Measurements from ENCODE around the gene TSSC4. TPM values are rescaled to one million over a fixed set of nuclear protein-coding genes. Genes with fewer than 3 reads are reported as not detected.

The TSSC4 gene
- total RNA-seq, 1 experiment from 2014 or later = 47.1 TPM

DNA sequence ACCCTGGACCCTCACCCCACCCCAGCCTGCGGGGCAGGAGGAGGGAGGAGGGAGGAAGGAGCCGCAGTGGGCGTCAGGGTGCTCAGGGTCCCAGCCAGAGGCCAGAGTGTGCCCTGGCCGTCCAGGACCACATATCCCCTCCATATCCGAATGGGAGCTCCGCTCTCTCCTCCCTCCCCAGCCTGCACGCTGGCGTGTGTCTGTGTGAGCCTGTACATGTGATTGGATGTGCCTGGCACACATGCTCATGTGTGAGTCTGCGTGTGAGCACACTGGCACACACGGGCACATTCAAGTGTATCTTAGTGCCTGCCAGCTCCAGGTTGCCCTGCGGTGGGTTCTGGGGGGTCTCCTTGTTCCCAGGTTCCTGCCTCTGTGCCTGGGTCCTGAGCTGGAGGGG lies 8.1 kb downstream of the TSSC4 start:
- H3K27ac ChIP-seq (ENCODE audit: low read depth, low read length) = no peak overlapping the region
- H3K27me3 ChIP-seq (ENCODE audit: insufficient read depth, low read length) = no peaks in the 10 kb centered on the region
- intact Hi-C loops (cut with micrococcal nuclease) = no loop called here
- ChIA-PET RAD21 (ENCODE audit: low non-redundant PET in 1 of 2, low total read pairs in 2 of 2, uncharacterized antibody in 2 of 2, unreplicated experiment in 2 of 2) (no interaction called here), CTCF (interaction anchor here (1.2 kb wide), 1 partner anchor 11 kb away, joined by 5 read pairs; no protein-coding TSS in a partner anchor), POLR2A (no interaction called here)
- H3K36me3 ChIP-seq (ENCODE audit: control insufficient read depth in 1 of 2, insufficient read depth in 2 of 2, low read length in 2 of 2) = no peaks in the 10 kb centered on the region
- no peak overlapping the region for H2AFZ ChIP-seq (ENCODE audit: low read depth, low read length, poor library complexity, severe bottlenecking)
- H3K4me2 ChIP-seq (ENCODE audit: low read length) = no peak overlapping the region
- no peak for TF ChIP-seq POLR2AphosphoS5 (IDR thresholded peaks at IDR 0.05; ENCODE audit: low read depth, low read length)
- TF ChIP-seq EZH2phosphoT487 (IDR thresholded peaks at IDR 0.05; ENCODE audit: borderline replicate concordance) = no peak
- TF ChIP-seq, protein P1, sequence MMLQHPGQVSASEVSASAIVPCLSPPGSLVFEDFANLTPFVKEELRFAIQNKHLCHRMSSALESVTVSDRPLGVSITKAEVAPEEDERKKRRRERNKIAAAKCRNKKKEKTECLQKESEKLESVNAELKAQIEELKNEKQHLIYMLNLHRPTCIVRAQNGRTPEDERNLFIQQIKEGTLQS (IDR thresholded peaks at IDR 0.05) = no peak
- no peaks in the 10 kb centered on the region for H3K9me2 ChIP-seq (ENCODE audit: insufficient read depth)
- no peaks in the 10 kb centered on the region for H3K9me3 ChIP-seq (ENCODE audit: control insufficient read depth in 1 of 2, insufficient read depth in 1 of 2, low read depth in 1 of 2, low read length in 2 of 2)
- no peaks in the 10 kb centered on the region for H3K4me1 ChIP-seq (ENCODE audit: control insufficient read depth in 1 of 2, insufficient read depth in 2 of 2, low read length in 2 of 2)
- no TSS peak for BruUV-seq (replicated peaks)
- H3K4me3 ChIP-seq (replicated peaks in 1 of 2; ENCODE audit: low read depth in 1 of 2, low read length in 2 of 2) = no peak overlapping the region
- no peak overlapping the region for H3K9ac ChIP-seq (ENCODE audit: low read length)
- H4K20me1 ChIP-seq (ENCODE audit: insufficient read depth) = no peaks in the 10 kb centered on the region
- DNase-seq (ENCODE audit: low read depth, low spot score) = no peak
- H3K79me2 ChIP-seq (ENCODE audit: insufficient read depth, low read length) = no peaks in the 10 kb centered on the region
- no peak for ATAC-seq

GRCh38 chr11:2409126-2409525 lies 8.6 kb downstream of the TSSC4 start:
- ChIA-PET CTCF (no interaction called here), POLR2A (no interaction called here), RAD21 (ENCODE audit: low non-redundant PET in 1 of 2, low total read pairs in 2 of 2, uncharacterized antibody in 2 of 2, unreplicated experiment in 2 of 2) (no interaction called here)
- H3K4me3 ChIP-seq (replicated peaks in 1 of 2; ENCODE audit: low read depth in 1 of 2, low read length in 2 of 2) = no peak overlapping the region
- intact Hi-C loops (cut with micrococcal nuclease) = no loop called here
- no peaks in the 10 kb centered on the region for H3K9me3 ChIP-seq (ENCODE audit: control insufficient read depth in 1 of 2, insufficient read depth in 1 of 2, low read depth in 1 of 2, low read length in 2 of 2)
- H2AFZ ChIP-seq (ENCODE audit: low read depth, low read length, poor library complexity, severe bottlenecking) = no peak overlapping the region
- H3K9me2 ChIP-seq (ENCODE audit: insufficient read depth) = no peaks in the 10 kb centered on the region
- no peaks in the 10 kb centered on the region for H3K36me3 ChIP-seq (ENCODE audit: control insufficient read depth in 1 of 2, insufficient read depth in 2 of 2, low read length in 2 of 2)
- H3K4me1 ChIP-seq (ENCODE audit: control insufficient read depth in 1 of 2, insufficient read depth in 2 of 2, low read length in 2 of 2) = no peaks in the 10 kb centered on the region
- no peak overlapping the region for H3K9ac ChIP-seq (ENCODE audit: low read length)
- no peaks in the 10 kb centered on the region for H3K27me3 ChIP-seq (ENCODE audit: insufficient read depth, low read length)
- no peak for DNase-seq (ENCODE audit: low read depth, low spot score)
- H3K27ac ChIP-seq (ENCODE audit: low read depth, low read length) = no peak overlapping the region
- BruUV-seq (replicated peaks) = no TSS peak
- H3K4me2 ChIP-seq (ENCODE audit: low read length) = no peak overlapping the region
- H4K20me1 ChIP-seq (ENCODE audit: insufficient read depth) = no peaks in the 10 kb centered on the region
- H3K79me2 ChIP-seq (ENCODE audit: insufficient read depth, low read length) = no peaks in the 10 kb centered on the region
- ATAC-seq = no peak
- TF ChIP-seq YY1 (IDR thresholded peaks at IDR 0.05; ENCODE audit: extremely low read depth, insufficient replicate concordance, low read depth, low read length) = no peak
- TF ChIP-seq, protein P2, sequence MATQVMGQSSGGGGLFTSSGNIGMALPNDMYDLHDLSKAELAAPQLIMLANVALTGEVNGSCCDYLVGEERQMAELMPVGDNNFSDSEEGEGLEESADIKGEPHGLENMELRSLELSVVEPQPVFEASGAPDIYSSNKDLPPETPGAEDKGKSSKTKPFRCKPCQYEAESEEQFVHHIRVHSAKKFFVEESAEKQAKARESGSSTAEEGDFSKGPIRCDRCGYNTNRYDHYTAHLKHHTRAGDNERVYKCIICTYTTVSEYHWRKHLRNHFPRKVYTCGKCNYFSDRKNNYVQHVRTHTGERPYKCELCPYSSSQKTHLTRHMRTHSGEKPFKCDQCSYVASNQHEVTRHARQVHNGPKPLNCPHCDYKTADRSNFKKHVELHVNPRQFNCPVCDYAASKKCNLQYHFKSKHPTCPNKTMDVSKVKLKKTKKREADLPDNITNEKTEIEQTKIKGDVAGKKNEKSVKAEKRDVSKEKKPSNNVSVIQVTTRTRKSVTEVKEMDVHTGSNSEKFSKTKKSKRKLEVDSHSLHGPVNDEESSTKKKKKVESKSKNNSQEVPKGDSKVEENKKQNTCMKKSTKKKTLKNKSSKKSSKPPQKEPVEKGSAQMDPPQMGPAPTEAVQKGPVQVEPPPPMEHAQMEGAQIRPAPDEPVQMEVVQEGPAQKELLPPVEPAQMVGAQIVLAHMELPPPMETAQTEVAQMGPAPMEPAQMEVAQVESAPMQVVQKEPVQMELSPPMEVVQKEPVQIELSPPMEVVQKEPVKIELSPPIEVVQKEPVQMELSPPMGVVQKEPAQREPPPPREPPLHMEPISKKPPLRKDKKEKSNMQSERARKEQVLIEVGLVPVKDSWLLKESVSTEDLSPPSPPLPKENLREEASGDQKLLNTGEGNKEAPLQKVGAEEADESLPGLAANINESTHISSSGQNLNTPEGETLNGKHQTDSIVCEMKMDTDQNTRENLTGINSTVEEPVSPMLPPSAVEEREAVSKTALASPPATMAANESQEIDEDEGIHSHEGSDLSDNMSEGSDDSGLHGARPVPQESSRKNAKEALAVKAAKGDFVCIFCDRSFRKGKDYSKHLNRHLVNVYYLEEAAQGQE (IDR thresholded peaks at IDR 0.05; ENCODE audit: low read depth) = no peak
- TF ChIP-seq CTCF (IDR thresholded peaks at IDR 0.05 in 2 of 3, conservative IDR thresholded peaks at IDR 0.05 in 1 of 3; ENCODE audit: borderline replicate concordance in 1 of 3, insufficient read depth in 1 of 3, low read depth in 2 of 3, low read length in 2 of 3) = no peak
- TF ChIP-seq EZH2phosphoT487 (IDR thresholded peaks at IDR 0.05; ENCODE audit: borderline replicate concordance) = no peak
- TF ChIP-seq SIN3A (IDR thresholded peaks at IDR 0.05; ENCODE audit: low read depth) = no peak
- TF ChIP-seq SRF (IDR thresholded peaks at IDR 0.05; ENCODE audit: low read depth) = no peak
- no peak for TF ChIP-seq CEBPB (IDR thresholded peaks at IDR 0.05; ENCODE audit: low read depth)
- TF ChIP-seq JUND (IDR thresholded peaks at IDR 0.05) = no peak
- TF ChIP-seq FOSL1 (IDR thresholded peaks at IDR 0.05; ENCODE audit: low read depth) = no peak
- TF ChIP-seq ELF1 (IDR thresholded peaks at IDR 0.05; ENCODE audit: borderline replicate concordance, low read depth) = no peak
- TF ChIP-seq, protein P3, sequence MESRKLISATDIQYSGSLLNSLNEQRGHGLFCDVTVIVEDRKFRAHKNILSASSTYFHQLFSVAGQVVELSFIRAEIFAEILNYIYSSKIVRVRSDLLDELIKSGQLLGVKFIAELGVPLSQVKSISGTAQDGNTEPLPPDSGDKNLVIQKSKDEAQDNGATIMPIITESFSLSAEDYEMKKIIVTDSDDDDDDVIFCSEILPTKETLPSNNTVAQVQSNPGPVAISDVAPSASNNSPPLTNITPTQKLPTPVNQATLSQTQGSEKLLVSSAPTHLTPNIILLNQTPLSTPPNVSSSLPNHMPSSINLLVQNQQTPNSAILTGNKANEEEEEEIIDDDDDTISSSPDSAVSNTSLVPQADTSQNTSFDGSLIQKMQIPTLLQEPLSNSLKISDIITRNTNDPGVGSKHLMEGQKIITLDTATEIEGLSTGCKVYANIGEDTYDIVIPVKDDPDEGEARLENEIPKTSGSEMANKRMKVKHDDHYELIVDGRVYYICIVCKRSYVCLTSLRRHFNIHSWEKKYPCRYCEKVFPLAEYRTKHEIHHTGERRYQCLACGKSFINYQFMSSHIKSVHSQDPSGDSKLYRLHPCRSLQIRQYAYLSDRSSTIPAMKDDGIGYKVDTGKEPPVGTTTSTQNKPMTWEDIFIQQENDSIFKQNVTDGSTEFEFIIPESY (IDR thresholded peaks at IDR 0.05; ENCODE audit: extremely low read depth, insufficient replicate concordance, low read length) = no peak

All from HCT116 (cell line).